HG03469 (cell line): ENCODE measurements around the gene CBX5.
"Not testable (repeated sequence)": the region's sequence is repeated elsewhere in the genome, so short reads cannot be mapped to it uniquely, and the experiment has no call there.

Experiments used
- ATAC-seq: cut with Tn5 transposase; IDR thresholded peaks from one replicate; pipeline ENCODE4 v1.9.1; 2021; ENCODE audit warnings: mild to moderate bottlenecking, moderate library complexity, moderate number of reproducible peaks; ENCODE audit not compliant: unreplicated experiment

The CBX5 gene

DNA sequence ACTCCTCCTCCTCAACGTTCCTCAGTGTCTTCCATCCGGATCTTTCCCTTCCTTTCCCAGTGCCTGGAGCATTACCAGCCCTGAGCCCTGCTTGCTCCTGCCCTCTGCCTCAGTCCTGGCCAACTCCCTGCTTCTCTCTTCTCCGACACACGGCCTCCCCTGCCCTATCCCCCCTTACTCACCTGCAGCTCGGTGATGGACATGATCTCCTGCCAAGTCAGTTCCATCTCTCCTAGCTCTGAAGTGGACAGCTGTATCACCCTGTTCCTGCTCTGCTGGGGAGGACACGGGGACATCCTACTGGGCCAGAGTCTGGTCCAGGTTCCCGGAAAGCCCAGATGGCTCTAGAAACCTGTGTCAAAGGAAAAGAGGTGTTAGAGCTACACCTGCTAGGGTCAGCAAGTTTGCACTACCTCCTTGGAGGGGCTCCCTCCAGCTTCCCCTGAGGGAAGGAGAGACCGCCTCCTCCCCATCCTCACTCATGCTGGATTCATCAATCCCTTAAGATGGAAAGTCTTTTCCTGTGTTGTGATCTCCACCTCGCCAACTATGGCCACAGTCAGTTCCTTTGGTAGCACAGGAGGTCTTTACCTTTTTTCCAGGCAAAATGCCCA lies 15.1 kb upstream of the CBX5 start:
- ATAC-seq, result no peak

DNA sequence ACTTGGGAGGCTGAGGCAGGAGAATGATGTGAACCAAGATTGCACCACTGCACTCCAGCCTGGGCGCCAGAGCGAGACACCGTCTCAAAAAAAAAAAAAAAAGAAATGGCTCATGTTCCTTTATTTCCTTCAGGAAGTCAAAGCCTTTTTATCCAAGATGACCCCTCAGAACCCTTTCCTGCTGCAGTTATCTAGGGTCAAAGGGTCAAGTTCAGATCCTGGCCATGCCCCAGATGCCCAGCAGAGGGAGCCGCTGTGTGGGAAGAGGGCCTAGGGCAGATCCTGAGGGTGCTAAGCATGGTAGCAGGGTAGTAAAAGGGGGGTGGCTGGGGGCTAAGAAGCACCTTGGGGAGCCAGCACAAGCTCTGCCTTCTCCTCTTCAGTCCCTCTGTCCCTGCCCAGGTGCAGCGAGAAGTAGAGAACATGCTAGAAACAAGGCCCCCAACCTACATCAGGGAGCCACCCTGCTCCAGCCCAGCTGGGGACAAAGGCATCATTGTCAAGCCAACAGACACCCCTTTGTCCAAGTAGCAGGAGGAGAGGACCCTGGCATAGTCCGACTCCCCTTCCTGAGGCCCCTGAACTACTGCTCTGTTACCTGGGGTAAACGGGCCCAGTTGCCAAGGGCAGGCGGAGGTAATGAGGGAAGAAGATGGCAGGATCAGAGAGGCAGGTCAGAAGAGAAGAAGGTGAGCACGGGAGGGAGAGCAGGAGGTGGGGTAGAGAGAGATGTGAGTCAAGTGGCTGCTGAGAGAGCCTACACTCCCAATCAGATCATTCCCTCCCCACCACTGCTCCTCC lies 14.4 kb upstream of the CBX5 start:
- no peak for ATAC-seq

DNA sequence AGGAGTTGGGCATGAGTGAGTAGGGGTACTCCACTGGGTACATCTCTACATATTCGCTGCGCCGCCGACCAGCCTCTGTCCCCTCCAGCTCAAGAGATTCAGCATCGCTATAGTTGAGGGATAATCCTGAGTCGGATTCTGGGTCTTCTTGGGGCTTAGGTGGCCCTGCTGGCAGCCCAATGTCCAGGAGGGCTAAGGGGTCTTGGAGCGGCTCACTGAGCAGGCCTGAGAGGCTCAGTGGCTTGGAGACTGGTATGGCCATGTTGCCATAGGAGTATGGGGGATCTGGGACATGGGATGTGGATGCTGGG lies 13.0 kb upstream of the CBX5 start:
- no peak for ATAC-seq

DNA sequence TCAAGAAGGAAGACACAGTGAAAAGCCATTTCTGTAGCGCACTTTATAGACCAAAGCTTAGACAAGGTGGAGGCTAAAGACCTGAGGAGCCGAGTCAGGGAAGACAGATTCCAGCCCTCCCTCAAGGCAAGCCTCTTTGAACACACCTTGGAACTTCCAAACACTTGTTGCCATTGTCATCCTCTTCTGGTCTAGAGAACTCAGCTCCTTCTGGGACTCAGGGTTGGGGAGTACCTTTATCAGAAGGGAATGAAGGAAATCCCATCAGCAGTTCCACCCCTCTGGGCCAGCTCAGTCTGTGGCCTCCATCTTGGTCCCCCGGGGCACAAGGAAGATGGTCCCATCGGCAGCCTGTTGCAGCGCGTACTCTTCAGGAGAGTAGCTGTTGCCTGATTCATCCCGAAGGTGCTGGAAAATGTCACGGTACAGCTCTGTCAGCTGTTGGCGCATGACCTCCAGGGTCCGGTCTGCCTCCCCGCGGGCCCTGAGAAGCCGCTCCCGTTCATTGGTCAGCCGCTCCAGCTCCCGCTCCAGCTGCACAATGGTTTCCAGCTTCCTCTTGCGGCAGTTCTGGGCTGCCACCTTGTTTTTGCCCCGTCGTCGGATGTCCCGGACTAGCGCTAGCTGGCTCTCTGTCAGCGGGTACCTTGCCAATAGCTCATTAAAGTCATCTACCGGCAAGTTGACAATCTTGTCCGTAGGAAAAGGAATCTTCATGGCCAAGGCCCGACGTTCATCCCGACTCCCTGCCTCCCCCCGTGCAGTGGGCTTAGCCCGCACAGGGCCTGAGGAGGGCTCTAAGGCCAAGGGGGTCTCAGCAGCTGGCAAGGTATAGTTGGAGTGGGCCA lies 12.4 kb upstream of the CBX5 start:
- no peak for ATAC-seq

DNA sequence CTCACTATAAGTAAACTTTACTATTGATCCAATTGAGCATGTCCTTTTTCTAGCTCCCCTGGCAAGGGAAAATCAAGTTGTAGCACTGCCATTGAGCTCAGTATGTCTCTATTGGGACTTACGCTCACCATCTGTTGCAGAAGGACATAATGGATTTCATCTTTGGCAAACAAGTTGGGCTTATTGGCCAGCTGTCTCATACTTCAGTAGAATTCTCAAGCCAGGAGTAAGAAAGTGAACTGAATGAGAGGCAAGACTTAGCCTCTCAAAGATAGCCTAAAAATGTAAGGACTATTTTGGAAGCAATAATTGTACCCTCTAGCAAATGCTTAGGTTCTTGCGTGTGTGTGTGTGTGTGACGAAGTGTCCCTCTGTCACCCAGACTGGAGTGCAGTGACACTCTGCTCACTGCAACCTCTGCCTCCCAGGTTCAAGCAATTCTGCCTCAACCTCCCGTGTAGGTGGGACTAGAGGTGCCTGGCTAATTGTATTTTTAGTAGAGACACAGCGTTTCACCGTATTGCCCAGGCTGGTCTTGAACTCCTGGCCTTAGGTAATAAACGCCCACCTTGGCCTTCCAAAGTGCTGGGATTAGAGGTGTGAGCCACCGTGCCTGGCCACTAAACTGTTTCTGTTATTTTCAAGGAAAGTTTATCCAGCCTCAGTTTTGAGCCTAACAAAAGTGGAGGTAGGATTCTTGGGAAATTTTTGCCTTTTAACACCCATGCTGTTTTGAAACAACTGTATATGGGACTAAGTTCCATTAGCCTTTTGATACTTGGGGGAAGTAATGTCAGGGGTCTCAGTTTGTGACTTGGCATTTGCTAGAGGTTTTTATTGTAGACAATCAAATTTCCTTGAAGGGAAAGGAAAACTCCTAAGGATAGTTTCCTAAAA lies 7.6 kb upstream of the CBX5 start:
- ATAC-seq, result no peak

DNA sequence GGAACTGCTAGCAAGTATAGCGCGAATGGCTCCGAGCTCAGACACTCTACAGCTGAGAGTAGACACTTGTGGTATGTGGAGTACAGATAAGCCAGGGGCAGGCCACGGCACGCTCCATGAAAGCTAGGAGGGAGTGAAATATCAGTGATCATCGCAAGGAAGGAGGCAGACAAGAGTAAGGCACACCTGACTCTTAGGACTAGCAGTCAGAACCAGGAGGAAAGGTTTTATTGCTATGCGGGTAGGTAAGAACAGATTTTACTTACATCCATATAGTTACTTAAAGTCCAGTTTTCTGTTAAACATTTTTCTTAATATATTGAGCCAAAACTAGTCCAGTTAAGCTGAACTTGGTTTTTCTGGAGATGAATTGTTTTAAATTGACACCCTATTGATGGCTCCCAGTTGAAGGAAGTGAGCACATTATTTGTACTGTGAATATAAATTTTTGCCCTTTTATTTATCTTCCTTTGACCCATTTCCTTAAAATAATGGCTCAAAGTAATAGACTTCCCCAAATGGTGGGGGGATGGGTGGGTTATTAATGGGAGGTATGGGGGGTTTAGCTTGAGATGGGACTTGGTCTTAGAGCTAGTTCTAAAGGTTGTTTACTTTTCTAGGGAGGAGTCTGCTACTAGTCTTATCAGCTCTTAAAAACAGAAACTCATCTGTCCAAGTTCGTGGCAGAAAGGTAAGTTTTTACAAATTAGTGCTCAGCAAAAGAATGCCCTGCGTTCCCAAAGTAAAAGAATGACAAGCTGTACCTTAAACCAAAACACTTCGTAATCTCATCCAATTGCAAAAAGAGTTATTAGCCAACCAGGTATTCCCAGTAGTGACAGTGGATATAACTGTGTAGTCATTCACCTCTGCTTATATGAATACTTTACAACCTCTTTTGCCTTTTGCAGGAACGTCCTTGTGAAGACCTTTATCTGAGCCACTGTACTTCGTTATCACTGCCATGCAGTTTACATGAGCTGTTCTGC lies 6.4 kb upstream of the CBX5 start:
- no peak for ATAC-seq

DNA sequence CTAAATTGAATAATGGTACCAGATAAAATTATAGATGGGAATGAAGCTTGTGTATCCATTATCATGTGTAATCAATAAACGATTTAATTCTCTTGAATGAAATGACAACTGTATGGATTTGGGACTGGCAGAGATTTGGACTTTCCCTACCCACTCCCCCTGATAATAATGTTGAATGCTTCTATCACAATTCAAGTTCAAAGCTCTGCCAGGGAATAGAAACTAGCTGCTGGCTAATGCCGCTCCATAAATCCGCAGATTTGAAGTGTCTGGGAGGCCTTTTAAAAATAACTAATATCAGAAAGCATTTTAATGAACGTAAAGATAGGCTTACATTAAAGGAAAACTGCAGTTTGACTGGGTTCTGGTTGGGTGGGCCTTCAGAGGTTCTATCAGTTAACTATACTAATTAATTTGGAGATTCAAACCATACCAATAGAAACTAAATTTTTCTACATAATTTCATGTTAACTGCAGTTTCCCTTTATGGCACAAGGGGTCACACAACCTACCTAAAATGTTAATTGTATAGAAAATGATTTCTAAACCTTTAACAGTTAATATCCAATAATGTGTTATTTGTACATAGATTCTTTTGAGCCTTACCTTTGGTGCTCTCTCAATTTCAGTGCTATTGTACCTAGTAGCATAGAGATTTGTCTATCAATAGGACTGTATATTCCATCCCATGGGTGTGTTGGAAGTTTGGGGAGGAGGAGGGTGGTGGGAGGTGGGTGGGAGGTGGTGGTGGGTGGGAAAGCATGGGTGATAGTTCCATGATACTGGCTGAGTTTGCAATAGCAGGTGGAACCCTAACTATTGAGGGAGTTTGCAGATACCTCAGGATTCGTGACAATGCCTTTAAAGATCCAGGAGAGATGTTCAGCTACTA lies 5.5 kb upstream of the CBX5 start:
- no peak for ATAC-seq

DNA sequence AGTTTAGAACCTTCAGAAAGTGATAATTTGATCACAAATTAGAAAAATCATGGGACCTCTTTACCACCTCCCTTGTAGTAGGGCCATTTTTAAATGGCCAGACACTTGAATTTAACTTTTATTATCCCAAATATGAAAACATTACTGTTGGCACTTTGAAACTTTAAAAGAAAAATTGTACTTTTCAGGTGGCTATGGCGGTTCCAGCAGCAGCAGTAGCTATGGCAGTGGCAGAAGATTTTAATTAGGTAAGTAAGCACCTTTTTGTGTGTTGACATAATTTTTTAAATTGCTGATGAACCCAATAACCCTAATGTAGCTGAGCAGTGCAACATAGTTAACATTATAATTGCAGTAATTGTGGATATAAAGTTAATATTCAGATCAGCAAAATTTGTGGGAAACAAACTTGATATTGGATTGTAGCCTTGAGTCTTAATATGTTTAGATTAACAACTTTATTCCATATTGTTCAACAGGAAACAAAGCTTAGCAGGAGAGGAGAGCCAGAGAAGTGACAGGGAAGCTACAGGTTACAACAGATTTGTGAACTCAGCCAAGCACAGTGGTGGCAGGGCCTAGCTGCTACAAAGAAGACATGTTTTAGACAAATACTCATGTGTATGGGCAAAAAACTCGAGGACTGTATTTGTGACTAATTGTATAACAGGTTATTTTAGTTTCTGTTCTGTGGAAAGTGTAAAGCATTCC lies 4.3 kb upstream of the CBX5 start:
- ATAC-seq, result not testable (repeated sequence)

DNA sequence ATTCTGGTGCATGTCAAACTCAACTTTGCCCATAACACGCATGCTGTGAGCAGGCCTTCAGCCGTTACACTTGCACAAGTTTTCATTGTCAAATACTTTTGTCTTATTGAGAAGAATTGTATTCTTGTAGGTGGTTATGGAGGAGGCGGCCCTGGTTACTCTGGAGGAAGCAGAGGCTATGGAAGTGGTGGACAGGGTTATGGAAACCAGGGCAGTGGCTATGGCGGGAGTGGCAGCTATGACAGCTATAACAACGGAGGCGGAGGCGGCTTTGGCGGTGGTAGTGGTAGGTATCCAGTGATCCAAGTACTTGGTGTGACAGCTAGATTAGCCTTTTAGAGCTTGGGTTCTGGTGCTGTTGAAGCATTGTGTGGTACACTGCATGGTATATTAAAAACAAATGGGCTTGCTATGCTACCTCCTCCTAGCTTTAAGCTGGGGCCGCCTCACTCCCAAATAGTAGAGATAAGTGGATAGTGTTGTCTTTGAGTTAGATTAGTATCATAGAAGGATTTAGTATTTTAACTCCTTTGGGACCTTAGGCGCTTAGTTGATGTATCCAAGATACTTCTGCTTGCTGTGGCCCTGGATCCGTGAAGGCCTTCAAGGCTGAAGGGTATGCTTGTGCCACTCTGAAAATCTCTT lies 3.1 kb upstream of the CBX5 start:
- ATAC-seq, result no peak

DNA sequence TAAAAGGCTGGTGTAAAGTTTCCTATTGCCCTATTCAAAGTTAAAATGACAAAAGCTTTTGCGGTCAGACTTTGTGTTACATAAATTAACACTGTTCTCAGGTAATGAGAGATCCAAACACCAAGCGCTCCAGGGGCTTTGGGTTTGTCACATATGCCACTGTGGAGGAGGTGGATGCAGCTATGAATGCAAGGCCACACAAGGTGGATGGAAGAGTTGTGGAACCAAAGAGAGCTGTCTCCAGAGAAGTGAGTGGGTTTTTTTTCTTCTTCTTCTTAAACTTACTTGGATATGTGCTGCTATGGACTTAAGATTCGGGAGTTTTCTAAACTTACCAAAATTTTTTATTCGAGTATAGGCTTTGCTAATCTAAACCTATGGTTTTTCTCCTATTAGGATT lies 1.8 kb upstream of the CBX5 start:
- ATAC-seq, result not testable (repeated sequence)

DNA sequence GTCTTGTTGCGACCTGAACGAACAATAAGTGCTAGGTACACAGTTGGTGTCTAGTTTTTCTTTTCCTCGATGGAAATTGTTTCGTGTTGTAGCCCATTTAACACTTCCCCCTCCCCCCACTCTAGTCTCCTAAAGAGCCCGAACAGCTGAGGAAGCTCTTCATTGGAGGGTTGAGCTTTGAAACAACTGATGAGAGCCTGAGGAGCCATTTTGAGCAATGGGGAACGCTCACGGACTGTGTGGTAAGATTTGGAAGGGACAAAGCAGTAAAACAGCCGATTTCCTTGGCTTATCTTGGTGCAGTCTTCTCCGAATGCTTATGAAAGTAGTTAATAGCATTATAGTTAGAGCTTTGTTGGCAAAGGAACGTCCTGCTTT lies 1.3 kb upstream of the CBX5 start:
- not testable (repeated sequence) for ATAC-seq

DNA sequence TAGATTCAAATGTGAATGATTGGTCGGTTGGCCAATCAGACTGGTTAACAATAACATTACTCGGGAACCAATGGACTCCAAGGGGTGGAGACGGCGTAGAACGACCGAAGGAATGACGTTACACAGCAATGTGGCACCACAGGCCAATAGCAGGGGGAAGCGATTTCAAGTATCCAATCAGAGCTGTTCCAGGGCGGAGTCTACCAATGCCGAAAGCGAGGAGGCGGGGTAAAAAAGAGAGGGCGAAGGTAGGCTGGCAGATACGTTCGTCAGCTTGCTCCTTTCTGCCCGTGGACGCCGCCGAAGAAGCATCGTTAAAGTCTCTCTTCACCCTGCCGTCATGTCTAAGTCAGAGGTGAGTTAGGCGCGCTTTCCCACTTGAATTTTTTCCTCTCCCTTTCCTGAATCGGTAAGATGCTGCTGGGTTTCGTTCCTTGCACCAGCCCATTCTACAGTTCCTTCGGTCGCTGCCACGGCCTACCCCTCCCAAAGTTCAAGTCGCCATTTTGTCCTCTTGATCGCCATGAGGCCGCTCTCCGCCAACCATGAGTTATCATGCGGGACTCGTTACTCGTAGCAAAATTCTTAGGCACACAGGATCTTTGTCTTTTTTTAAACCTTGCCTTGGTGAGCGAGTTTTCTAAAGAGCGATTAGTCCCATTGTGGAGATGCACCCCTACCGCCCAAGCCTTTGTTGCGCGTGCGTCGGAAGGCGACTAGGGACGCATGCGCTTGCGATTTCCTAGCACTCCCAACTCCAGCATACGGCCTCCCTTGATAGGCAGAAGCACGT lies 742 bp upstream of the CBX5 start, which contains the start of gene HNRNPA1:
HNRNPA1 (plus strand) TSS at position 259 of the 793 bp plus-strand sequence; CDS start at position 341, 82 bp downstream.
- peak; percentile 81 for ATAC-seq

DNA sequence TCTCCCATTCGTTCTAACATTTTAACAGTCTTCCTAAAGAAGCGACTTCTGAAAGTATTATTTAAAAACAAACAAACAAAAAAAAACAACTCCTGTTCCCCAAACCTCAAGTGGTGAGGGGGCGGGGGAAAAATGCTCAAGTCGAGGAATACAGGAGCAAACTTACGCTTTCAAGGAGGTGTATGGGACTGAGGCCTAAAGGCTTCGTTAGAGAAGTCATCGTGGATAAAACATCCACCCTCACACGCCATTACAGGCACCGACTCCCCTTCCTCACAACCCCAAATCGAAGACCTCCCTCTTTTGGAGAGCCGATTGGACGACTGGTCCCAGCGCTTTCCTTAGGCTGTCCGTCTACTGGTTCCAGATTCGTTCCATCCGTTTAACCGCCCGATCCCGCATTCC lies 693 bp downstream of the CBX5 start:
- ATAC-seq, result no peak

DNA sequence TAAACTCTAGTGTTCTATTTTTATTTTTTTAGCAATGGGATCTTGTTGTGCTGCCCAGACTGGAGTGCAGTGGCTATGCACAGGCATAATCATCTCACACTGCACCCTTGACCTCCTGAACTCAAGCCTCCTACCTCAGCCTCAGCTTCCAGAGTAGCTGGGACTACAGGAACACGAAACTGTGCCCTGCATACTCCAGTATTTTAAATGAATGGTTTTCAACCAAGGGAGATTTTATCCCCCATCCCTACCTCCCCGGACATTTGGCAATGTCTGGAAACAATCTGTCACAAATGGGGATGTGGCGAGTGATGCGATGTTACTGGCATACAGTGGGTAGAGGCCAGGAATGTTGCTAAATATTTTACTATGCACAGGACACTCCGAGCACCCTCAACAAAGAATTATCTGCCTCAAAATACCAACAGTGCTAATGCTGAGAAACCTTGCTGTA lies 2.1 kb downstream of the CBX5 start:
- ATAC-seq, result no peak

DNA sequence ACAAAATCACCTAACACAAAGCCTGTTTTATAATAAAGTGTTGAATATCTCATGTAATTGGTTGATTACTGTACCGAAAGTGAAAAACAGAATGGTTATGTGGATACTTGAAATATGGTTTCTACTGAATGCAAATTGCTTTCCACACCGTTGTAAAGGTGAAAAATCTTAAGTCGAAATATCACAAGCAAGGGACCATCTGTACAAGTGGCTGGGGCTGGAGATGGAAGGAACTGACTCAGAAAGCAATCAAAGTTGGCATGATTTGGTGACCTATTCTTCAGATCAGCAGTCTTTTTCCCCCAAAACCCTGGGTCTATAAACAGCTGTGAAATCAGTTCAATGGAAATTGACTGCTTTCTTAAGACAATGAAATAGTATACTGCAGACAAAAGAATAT lies 3.6 kb downstream of the CBX5 start:
- no peak for ATAC-seq

DNA sequence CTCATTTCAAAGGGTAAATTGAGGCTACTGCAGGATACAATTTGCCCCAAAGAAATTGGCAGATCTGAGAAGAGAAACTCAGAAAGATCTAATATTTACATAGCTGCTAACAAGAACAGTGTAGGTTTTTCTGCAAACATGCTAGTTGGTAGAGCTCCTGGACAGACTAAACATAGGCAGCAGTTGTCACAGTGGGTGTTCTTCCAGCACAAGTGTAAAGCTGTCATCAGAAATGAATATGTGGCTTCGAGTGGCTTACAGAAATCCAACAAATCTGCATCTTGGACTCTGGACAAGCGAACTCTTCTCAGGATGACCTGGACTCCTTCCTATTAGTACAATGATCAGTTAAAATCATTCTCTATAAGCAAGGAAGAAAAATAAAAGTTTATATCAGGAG lies 5.9 kb downstream of the CBX5 start:
- no peak for ATAC-seq

DNA sequence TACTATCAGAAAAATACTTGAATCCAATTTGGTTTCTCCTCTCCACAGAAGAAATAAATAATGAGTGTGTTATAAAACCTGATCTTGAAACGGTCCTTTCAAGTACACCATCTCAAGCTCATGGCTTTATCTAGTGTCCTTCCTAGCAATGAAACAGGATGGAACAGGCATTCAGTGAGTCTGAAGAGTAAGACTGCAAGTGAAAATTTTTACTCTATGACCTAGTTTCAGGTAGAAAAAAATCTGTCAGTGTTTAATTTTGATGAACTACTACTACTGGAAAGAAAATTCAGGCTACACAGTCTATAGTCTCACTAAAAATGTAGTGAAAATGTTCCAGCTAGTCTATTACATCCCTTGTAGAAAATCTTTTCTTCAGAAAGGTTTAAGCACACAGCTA lies 7.7 kb downstream of the CBX5 start:
- ATAC-seq, result no peak
